Neural cell (in vitro differentiated cells): ENCODE measurements around the gene CBL.

Experiments
- EZH2 ChIP-seq: fragments of 200-600, 300-800 bp; shearing (Covaris generic), sonication (generic); IDR thresholded peaks from 2 replicates; pipeline ENCODE4 v1.6.1; 2014; ENCODE audit warnings: antibody characterized with exemption, low read length, borderline replicate concordance, mild to moderate bottlenecking; ENCODE audit not compliant: insufficient read depth, poor library complexity, severe bottlenecking
- RAD21 ChIP-seq: fragments of 450-650 bp; conservative IDR thresholded peaks from 2 replicates; pipeline ENCODE4 v1.6.1; 2014; ENCODE audit warnings: antibody characterized with exemption, mild to moderate bottlenecking, moderate library complexity
- TAF1 ChIP-seq: IDR thresholded peaks from 2 replicates; pipeline ENCODE4 v1.6.1; 2012; ENCODE audit warnings: low read depth
- TF ChIP-seq, protein P1 (sequence below): fragments of 450-650 bp; IDR thresholded peaks from 2 replicates; pipeline ENCODE4 v1.5.1; 2014; ENCODE audit warnings: antibody characterized with exemption, mild to moderate bottlenecking, moderate library complexity; ENCODE audit not compliant: poor library complexity, severe bottlenecking

DNA sequence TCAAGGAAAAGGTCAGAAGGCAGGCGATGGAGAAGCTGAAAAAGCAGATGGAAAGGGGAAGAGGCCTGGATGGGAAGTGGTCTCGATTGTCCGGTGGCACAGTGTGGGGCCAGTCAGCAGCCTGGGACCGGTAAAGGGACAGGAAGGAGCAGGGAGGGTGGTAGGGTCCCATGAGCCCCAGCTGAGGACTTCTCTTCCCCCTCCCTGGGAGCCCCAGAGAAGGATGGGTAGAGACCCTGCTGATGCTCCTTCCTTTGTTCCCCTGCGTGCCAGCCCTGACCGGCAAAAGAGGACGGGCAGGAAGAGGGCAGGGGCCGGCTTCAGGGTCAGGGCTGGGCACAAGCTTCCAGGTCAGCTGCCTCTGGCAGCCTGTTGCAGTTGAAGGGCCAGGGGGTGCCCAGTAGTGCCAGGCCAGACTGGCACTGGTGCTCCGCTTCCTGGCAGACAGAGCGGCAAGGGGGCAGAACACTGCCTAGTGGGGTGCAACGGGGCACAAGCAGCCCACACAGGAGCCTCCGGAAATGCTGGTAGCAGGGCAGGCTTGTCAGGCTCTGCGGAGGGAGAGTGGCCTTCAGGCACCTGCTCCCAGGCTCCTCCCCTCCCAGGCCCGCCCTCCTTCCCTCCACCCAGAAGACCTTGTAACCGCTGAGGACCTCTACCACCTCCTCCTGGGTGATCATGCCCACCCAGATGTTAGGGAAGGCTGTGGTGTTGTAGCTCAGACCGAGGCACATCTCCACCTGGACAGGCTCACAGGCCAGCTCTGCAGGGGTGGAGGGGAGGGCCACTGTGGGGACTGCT lies 135.3 kb downstream of the CBL start:
- TF ChIP-seq RAD21 (no peak), EZH2 (no peak), TAF1 (no peak)
- TF ChIP-seq, protein P1, sequence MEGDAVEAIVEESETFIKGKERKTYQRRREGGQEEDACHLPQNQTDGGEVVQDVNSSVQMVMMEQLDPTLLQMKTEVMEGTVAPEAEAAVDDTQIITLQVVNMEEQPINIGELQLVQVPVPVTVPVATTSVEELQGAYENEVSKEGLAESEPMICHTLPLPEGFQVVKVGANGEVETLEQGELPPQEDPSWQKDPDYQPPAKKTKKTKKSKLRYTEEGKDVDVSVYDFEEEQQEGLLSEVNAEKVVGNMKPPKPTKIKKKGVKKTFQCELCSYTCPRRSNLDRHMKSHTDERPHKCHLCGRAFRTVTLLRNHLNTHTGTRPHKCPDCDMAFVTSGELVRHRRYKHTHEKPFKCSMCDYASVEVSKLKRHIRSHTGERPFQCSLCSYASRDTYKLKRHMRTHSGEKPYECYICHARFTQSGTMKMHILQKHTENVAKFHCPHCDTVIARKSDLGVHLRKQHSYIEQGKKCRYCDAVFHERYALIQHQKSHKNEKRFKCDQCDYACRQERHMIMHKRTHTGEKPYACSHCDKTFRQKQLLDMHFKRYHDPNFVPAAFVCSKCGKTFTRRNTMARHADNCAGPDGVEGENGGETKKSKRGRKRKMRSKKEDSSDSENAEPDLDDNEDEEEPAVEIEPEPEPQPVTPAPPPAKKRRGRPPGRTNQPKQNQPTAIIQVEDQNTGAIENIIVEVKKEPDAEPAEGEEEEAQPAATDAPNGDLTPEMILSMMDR: no peak
